ENCODE results near the gene OXNAD1. TPM values are rescaled to one million over a fixed set of nuclear protein-coding genes. Genes with fewer than 3 reads are reported as not detected.

The OXNAD1 gene
- total RNA-seq, 4 donors from 2014 or later, result 8.0 to 17.2 (median 15.4) TPM

DNA sequence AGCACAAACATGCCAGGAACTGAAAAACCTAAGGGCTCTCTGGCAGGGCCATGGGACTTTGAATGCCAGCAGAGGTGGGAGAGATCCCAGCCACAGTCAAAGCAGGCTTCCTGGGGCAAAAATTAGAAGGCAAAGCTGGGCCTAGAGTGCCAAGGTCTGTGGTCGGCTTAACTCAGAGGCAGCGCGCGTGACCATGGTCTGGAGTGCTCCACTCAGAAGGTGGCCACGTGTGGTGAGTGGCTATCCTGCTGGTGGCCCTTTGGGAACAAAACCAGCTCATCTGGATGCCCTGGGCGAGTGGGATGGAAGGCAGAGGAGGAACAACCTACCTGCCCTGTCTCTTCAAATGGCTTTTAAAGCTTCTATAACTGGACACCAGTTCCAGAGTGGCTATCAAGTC is 63.1 kb downstream of the OXNAD1 start:
- intact Hi-C loops (cut with DNase I), result no loop called here
- H3K4me1 ChIP-seq, result peaks cover 10 to 24% (median 17%) of the 10 kb centered on the region in 3 donors
- DNase-seq, result no peak
- peaks cover 0 to 58% (median 0%) of the 10 kb centered on the region in 3 donors for H3K36me3 ChIP-seq
- TF ChIP-seq, protein P1, sequence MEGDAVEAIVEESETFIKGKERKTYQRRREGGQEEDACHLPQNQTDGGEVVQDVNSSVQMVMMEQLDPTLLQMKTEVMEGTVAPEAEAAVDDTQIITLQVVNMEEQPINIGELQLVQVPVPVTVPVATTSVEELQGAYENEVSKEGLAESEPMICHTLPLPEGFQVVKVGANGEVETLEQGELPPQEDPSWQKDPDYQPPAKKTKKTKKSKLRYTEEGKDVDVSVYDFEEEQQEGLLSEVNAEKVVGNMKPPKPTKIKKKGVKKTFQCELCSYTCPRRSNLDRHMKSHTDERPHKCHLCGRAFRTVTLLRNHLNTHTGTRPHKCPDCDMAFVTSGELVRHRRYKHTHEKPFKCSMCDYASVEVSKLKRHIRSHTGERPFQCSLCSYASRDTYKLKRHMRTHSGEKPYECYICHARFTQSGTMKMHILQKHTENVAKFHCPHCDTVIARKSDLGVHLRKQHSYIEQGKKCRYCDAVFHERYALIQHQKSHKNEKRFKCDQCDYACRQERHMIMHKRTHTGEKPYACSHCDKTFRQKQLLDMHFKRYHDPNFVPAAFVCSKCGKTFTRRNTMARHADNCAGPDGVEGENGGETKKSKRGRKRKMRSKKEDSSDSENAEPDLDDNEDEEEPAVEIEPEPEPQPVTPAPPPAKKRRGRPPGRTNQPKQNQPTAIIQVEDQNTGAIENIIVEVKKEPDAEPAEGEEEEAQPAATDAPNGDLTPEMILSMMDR (IDR thresholded peaks at IDR 0.05), result no peak
- TF ChIP-seq POLR2A (IDR thresholded peaks at IDR 0.05), result no peak
- H3K27ac ChIP-seq, result no peak overlapping the region
- H3K9me3 ChIP-seq, result no peaks in the 10 kb centered on the region
- 86 to 95% methylated on average over 5 to 6 of the region's 6 CpGs for WGBS, 2 donors
- H3K4me3 ChIP-seq, result no peak overlapping the region
- no peaks in the 10 kb centered on the region for H3K27me3 ChIP-seq

DNA sequence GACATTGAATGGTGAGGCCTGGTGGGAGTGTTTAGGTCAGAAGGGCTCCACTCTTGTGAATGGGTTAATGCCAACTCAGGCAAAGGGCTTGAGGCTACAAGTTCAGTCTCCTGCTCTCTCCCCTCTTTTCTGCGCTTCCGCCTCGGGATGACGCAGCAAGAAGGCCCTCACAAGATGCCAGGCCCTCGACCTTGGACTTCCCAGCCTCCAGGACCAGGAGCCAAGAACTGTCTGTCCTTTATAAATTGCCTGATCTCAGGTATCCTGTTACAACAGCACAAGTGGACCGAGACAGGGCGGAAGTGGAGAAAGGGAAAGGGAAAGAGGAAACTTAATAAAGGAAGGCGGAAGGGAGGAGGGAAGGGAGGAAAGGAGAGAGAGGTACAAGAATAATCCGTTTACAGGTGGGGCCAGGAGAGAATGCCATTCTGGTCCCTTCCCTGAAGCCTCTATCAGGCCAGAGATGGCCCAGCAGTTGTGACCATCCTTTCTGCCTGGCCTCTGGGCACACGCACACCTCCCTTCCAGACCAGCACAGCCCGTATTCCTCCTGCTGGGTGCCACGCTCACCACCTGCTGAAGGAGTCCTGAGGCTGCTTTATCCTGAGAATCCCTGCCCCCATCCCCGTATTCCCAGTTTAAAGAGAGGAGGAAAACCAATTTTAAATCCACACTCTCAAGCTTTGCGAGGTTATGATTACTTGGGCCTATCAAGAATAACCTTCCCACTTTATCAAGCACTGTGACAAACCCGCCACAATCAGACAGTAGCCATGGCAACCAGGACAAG is 64.2 kb downstream of the OXNAD1 start:
- 88 to 92% methylated on average over 13 to 15 of the region's 15 CpGs for WGBS, 2 donors

DNA sequence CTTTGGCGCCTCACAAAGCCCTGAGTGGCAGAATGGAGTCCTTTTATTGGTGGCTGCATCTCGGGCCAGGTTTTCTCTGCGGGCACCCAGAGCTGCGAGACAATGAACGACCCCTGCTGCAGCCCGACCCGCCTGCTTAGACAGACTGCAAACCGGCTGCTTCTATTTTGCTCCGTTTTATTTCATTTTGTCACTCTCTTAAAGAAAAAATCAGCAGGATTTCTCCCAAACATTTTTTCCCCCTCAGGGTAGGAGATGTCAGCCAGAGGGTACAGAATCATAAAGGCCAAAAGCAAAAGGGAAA is 64.8 kb downstream of the OXNAD1 start:
- H3K36me3 ChIP-seq, result peaks cover 0 to 56% (median 0%) of the 10 kb centered on the region in 3 donors
- H3K9me3 ChIP-seq, result no peaks in the 10 kb centered on the region
- H3K4me1 ChIP-seq, result peaks cover 10 to 24% (median 17%) of the 10 kb centered on the region in 3 donors
- no peak overlapping the region for H3K4me3 ChIP-seq
- H3K27me3 ChIP-seq, result no peaks in the 10 kb centered on the region
- no peak overlapping the region for H3K27ac ChIP-seq
- no peak for DNase-seq
- TF ChIP-seq, protein P1 (IDR thresholded peaks at IDR 0.05), result no peak
- no peak for TF ChIP-seq POLR2A (IDR thresholded peaks at IDR 0.05)
- WGBS, 2 donors, result 91 to 99% methylated on average over 9 of the region's 9 CpGs
- intact Hi-C loops (cut with DNase I), result no loop called here

More for the DNA sequence above, 64.2 kb downstream of the OXNAD1 start:
- H3K4me1 ChIP-seq, result peaks cover 10 to 24% (median 17%) of the 10 kb centered on the region in 3 donors
- H3K4me3 ChIP-seq, result no peak overlapping the region
- no peak overlapping the region for H3K27ac ChIP-seq
- TF ChIP-seq, protein P1 (IDR thresholded peaks at IDR 0.05), result no peak
- no peak for TF ChIP-seq POLR2A (IDR thresholded peaks at IDR 0.05)
- intact Hi-C loops (cut with DNase I), result no loop called here
- no peaks in the 10 kb centered on the region for H3K9me3 ChIP-seq
- no peak for DNase-seq
- peaks cover 0 to 52% (median 0%) of the 10 kb centered on the region in 3 donors for H3K36me3 ChIP-seq
- no peaks in the 10 kb centered on the region for H3K27me3 ChIP-seq

DNA sequence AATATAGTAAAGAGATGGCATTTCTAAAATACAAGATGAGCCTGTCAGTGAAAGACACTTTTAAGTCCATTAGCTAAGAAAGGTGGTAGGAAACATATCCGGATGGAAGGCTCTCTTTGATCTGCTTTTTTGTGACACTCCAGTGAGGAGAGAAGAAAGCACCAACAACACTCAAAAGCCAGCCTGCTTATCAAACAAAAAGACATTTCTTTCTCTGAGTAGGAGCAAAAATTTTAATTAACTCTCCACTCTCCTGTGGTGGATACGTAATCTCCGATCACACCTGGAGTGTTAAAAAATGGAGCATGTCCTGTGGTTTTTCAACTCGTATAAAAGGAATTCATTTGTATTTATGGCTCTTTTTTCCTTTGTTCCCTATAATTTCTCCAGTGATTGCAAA is 65.3 kb downstream of the OXNAD1 start:
- no peaks in the 10 kb centered on the region for H3K9me3 ChIP-seq
- no peak for TF ChIP-seq POLR2A (IDR thresholded peaks at IDR 0.05)
- TF ChIP-seq, protein P1 (IDR thresholded peaks at IDR 0.05), result no peak
- no peak overlapping the region for H3K27ac ChIP-seq
- H3K4me3 ChIP-seq, result no peak overlapping the region
- 84 to 96% methylated on average over 4 of the region's 4 CpGs for WGBS, 2 donors
- peaks cover 0 to 56% (median 0%) of the 10 kb centered on the region in 3 donors for H3K36me3 ChIP-seq
- intact Hi-C loops (cut with DNase I), result no loop called here
- H3K27me3 ChIP-seq, result no peaks in the 10 kb centered on the region
- no peak for DNase-seq
- peaks cover 10 to 21% (median 17%) of the 10 kb centered on the region in 3 donors for H3K4me1 ChIP-seq

DNA sequence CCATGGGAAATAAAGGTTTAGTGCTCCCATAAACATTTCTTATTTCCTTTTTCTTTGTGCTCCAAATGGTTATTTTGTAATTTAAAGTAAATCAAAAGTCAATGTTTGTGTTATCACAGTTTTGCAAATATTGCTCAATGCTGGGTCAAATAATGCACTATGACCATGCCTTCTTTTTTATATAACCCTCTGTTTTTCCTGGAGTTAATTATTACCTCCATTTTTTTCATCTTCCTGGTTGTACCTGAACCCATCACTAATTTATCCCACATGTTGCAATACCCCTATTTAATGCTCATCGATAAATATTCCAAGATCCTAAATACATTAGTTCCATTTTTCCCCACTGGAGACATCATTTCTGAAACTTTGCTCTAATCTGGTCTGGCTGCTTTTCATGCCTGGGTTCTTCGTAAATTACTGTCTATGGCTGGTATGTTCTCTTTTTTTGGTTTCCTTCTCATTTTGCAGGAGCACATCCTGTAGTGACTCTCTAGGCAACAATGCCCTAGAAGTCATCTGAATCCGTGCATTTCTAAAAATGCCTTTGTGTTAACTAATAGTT is 66.4 kb downstream of the OXNAD1 start:
- Histone ChIP-seq H3K4me3 (no peak overlapping the region), H3K9me3 (no peaks in the 10 kb centered on the region), H3K36me3 (peaks cover 0 to 54% (median 0%) of the 10 kb centered on the region in 3 donors), H3K27ac (no peak overlapping the region), H3K27me3 (no peaks in the 10 kb centered on the region), H3K4me1 (peaks cover 9 to 11% (median 9%) of the 10 kb centered on the region in 3 donors)
- no peak for DNase-seq
- TF ChIP-seq, protein P1 (IDR thresholded peaks at IDR 0.05), result no peak
- no peak for TF ChIP-seq POLR2A (IDR thresholded peaks at IDR 0.05)
- WGBS, 2 donors, result 88 to 98% methylated on average over 3 of the region's 3 CpGs
- intact Hi-C loops (cut with DNase I), result no loop called here

All from esophagus squamous epithelium (tissue), 5 donors.